Measurements from ENCODE around the gene AP2A1.

AP2A1 gene

DNA sequence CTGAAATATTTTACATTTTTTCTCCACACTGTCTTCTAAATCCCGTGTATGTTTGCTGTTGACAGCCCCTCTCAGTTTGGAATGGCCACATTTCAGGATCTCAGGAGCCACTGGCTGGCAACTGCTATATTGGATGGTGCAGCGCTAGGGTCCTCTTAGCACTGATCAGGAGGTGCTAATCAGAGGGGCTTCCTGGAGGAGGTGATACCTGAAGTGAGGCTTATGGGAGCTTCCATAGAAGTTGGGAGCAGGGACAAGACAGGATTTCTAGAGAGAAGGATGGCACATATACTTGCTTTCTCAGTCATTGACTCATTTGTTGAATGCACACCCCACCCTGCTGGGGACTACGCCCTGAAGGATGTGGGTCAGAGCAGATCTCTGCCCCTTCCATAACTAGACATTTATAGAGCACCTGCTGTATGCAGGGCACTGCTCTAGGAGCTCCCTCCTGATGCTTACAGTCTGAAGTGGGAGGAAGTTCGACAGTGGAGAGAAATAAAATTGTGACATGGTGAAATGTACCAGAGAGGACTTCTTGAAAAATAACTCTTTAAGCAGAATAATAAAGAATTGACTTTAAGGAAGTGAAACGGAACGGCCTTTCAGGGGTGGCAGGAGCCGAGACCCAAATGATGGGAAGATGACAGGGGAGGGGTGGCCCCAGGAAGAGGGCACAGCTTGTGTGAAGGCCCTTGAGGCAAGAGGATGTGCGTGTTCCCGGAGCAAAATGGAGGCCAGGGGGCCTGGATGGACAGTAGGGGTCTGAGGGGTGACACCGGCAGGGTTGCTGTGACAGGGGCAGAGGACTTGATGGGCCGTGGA lies 13.1 kb downstream of the AP2A1 start:
- Histone ChIP-seq H3K4me3 (ENCODE audit: low read depth in 1 of 2, low read length in 2 of 2) (no peak overlapping the region), H3K27me3 (ENCODE audit: low read depth, low read length) (no peaks in the 10 kb centered on the region), H3K27ac (ENCODE audit: low read length) (no peak overlapping the region), H3K9me3 (ENCODE audit: control insufficient read depth in 1 of 2, low read length in 2 of 2) (no peaks in the 10 kb centered on the region), H3K36me3 (ENCODE audit: control insufficient read depth in 1 of 2, insufficient read depth in 2 of 2, low read length in 2 of 2) (peaks cover 13 to 28% of the 10 kb centered on the region in 2 donors), H3K4me1 (ENCODE audit: control insufficient read depth in 1 of 2, insufficient read depth in 2 of 2, low read length in 2 of 2) (no peaks in the 10 kb centered on the region)

- no peak overlapping the region for H3K4me3 ChIP-seq (ENCODE audit: low read depth in 1 of 2, low read length in 2 of 2)
- H3K27ac ChIP-seq (ENCODE audit: low read length) = no peak overlapping the region
- no peaks in the 10 kb centered on the region for H3K27me3 ChIP-seq (ENCODE audit: low read depth, low read length)
- peaks cover 17 to 36% of the 10 kb centered on the region in 2 donors for H3K36me3 ChIP-seq (ENCODE audit: control insufficient read depth in 1 of 2, insufficient read depth in 2 of 2, low read length in 2 of 2)
- no peaks in the 10 kb centered on the region for H3K9me3 ChIP-seq (ENCODE audit: control insufficient read depth in 1 of 2, low read length in 2 of 2)
- no peaks in the 10 kb centered on the region for H3K4me1 ChIP-seq (ENCODE audit: control insufficient read depth in 1 of 2, insufficient read depth in 2 of 2, low read length in 2 of 2)
Measured at GRCh38 chr19:49780861-49781260, 14.1 kb downstream of the AP2A1 start.

DNA sequence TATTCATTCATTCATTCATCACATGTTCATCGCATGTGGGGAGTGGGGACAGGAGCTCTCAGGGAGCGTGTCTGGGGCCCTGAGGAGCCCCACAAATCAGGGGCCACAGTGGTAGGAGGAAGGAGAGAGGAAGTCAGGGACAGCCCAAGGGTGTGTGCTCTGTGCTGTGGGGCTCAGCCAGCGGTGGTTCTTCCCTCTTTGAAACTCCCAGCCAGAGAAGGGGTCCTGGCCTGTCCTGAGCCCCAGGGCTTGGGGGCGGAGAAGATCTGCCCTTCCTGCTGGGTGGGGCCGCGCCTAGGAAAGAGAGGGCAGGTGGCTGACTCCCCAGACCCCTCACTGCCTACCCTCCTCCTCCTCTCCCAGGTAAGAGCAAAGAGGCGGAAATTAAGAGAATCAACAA lies 14.6 kb downstream of the AP2A1 start:
- Histone ChIP-seq H3K9me3 (ENCODE audit: control insufficient read depth in 1 of 2, low read length in 2 of 2) (no peaks in the 10 kb centered on the region), H3K27ac (ENCODE audit: low read length) (no peak overlapping the region), H3K36me3 (ENCODE audit: control insufficient read depth in 1 of 2, insufficient read depth in 2 of 2, low read length in 2 of 2) (peaks cover 17 to 33% of the 10 kb centered on the region in 2 donors), H3K4me3 (ENCODE audit: low read depth in 1 of 2, low read length in 2 of 2) (no peak overlapping the region), H3K4me1 (ENCODE audit: control insufficient read depth in 1 of 2, insufficient read depth in 2 of 2, low read length in 2 of 2) (no peaks in the 10 kb centered on the region), H3K27me3 (ENCODE audit: low read depth, low read length) (no peaks in the 10 kb centered on the region)

DNA sequence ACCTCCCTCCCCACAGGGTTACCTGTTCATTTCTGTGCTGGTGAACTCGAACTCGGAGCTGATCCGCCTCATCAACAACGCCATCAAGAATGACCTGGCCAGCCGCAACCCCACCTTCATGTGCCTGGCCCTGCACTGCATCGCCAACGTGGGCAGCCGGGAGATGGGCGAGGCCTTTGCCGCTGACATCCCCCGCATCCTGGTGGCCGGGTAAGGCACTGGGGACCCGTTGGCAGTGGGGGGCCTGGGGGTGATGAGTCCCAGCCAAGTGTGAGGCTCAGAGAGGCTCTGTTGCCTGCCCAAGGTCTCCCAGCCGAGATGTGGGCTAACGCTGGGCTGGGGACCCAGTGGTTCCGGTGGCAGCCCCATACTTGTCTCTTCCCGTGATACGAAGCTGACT lies 15.7 kb downstream of the AP2A1 start:
- H3K9me3 ChIP-seq (ENCODE audit: control insufficient read depth in 1 of 2, low read length in 2 of 2) = no peaks in the 10 kb centered on the region
- H3K4me3 ChIP-seq (ENCODE audit: low read depth in 1 of 2, low read length in 2 of 2) = no peak overlapping the region
- no peaks in the 10 kb centered on the region for H3K27me3 ChIP-seq (ENCODE audit: low read depth, low read length)
- no peak overlapping the region for H3K27ac ChIP-seq (ENCODE audit: low read length)
- no peaks in the 10 kb centered on the region for H3K4me1 ChIP-seq (ENCODE audit: control insufficient read depth in 1 of 2, insufficient read depth in 2 of 2, low read length in 2 of 2)
- H3K36me3 ChIP-seq (ENCODE audit: control insufficient read depth in 1 of 2, insufficient read depth in 2 of 2, low read length in 2 of 2) = peaks cover 20 to 37% of the 10 kb centered on the region in 2 donors

- H3K4me3 ChIP-seq (ENCODE audit: low read depth in 1 of 2, low read length in 2 of 2) = no peak overlapping the region
- H3K36me3 ChIP-seq (ENCODE audit: control insufficient read depth in 1 of 2, insufficient read depth in 2 of 2, low read length in 2 of 2) = peaks cover 20 to 57% of the 10 kb centered on the region in 2 donors
- no peak overlapping the region for H3K27ac ChIP-seq (ENCODE audit: low read length)
Measured at GRCh38 chr19:49786376-49786820, 19.6 kb downstream of the AP2A1 start.

DNA sequence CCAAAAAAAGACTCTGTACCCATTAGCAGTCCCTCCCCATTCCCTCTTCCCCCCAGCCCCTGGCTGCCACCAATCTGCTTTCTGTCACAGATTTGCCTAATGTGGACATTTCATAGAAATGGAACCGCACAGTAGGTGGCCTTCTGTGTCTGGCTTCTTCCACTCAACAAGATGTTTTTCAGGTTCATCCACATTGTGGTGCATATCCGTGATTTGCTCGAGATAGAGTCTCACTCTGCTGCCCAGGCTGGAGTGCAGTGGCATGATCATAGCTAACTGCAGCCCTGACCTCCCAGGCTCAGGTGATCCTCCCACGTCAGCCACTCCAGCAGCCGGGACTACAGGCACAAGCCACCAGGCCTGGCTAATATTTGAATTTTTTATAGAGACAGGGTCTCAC lies 20.9 kb downstream of the AP2A1 start:
- H3K4me1 ChIP-seq (ENCODE audit: control insufficient read depth in 1 of 2, insufficient read depth in 2 of 2, low read length in 2 of 2) = peaks cover 0 to 7% of the 10 kb centered on the region in 2 donors
- no peak overlapping the region for H3K27ac ChIP-seq (ENCODE audit: low read length)
- no peaks in the 10 kb centered on the region for H3K9me3 ChIP-seq (ENCODE audit: control insufficient read depth in 1 of 2, low read length in 2 of 2)
- H3K4me3 ChIP-seq (ENCODE audit: low read depth in 1 of 2, low read length in 2 of 2) = no peak overlapping the region
- peaks cover 23 to 63% of the 10 kb centered on the region in 2 donors for H3K36me3 ChIP-seq (ENCODE audit: control insufficient read depth in 1 of 2, insufficient read depth in 2 of 2, low read length in 2 of 2)
- H3K27me3 ChIP-seq (ENCODE audit: low read depth, low read length) = no peaks in the 10 kb centered on the region

More at GRCh38 chr19:49786376-49786820, 19.6 kb downstream of the AP2A1 start:
- H3K4me1 ChIP-seq (ENCODE audit: control insufficient read depth in 1 of 2, insufficient read depth in 2 of 2, low read length in 2 of 2) = peaks cover 0 to 6% of the 10 kb centered on the region in 2 donors
- H3K27me3 ChIP-seq (ENCODE audit: low read depth, low read length) = no peaks in the 10 kb centered on the region
- H3K9me3 ChIP-seq (ENCODE audit: control insufficient read depth in 1 of 2, low read length in 2 of 2) = no peaks in the 10 kb centered on the region

DNA sequence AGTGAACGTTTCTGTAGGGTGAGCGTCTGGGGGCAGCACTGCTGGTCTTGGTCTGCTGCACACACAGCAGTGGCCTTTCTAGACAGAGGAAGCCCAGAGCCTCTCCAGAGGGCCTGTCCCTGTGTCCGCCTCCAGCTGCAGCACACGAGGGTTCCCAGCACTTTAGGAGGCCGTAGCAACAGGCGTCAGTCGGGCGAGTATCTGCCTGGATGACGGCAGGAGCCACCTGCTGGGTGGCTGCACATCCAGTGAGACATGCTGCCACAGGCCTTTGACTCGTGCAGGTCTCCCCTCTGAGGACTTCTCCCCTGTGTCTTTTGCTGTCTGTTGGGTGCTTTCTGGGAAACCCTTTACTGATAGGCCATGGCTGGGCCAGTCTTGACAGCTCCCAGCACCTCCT lies 22.1 kb downstream of the AP2A1 start:
- H3K27ac ChIP-seq (ENCODE audit: low read length) = no peak overlapping the region
- no peak overlapping the region for H3K4me3 ChIP-seq (ENCODE audit: low read depth in 1 of 2, low read length in 2 of 2)
- no peaks in the 10 kb centered on the region for H3K27me3 ChIP-seq (ENCODE audit: low read depth, low read length)
- no peaks in the 10 kb centered on the region for H3K9me3 ChIP-seq (ENCODE audit: control insufficient read depth in 1 of 2, low read length in 2 of 2)
- peaks cover 0 to 7% of the 10 kb centered on the region in 2 donors for H3K4me1 ChIP-seq (ENCODE audit: control insufficient read depth in 1 of 2, insufficient read depth in 2 of 2, low read length in 2 of 2)
- H3K36me3 ChIP-seq (ENCODE audit: control insufficient read depth in 1 of 2, insufficient read depth in 2 of 2, low read length in 2 of 2) = peaks cover 22 to 62% of the 10 kb centered on the region in 2 donors

- H3K27me3 ChIP-seq (ENCODE audit: low read depth, low read length) = no peaks in the 10 kb centered on the region
- H3K36me3 ChIP-seq (ENCODE audit: control insufficient read depth in 1 of 2, insufficient read depth in 2 of 2, low read length in 2 of 2) = peaks cover 31 to 68% of the 10 kb centered on the region in 2 donors
- no peak overlapping the region for H3K4me3 ChIP-seq (ENCODE audit: low read depth in 1 of 2, low read length in 2 of 2)
- H3K4me1 ChIP-seq (ENCODE audit: control insufficient read depth in 1 of 2, insufficient read depth in 2 of 2, low read length in 2 of 2) = peaks cover 0 to 7% of the 10 kb centered on the region in 2 donors
- no peaks in the 10 kb centered on the region for H3K9me3 ChIP-seq (ENCODE audit: control insufficient read depth in 1 of 2, low read length in 2 of 2)
- H3K27ac ChIP-seq (ENCODE audit: low read length) = no peak overlapping the region
Measured at GRCh38 chr19:49790866-49791265, 24.1 kb downstream of the AP2A1 start.

- Histone ChIP-seq H3K4me1 (ENCODE audit: control insufficient read depth in 1 of 2, insufficient read depth in 2 of 2, low read length in 2 of 2) (peaks cover 0 to 7% of the 10 kb centered on the region in 2 donors), H3K27me3 (ENCODE audit: low read depth, low read length) (no peaks in the 10 kb centered on the region), H3K27ac (ENCODE audit: low read length) (no peak overlapping the region), H3K4me3 (ENCODE audit: low read depth in 1 of 2, low read length in 2 of 2) (no peak overlapping the region), H3K9me3 (ENCODE audit: control insufficient read depth in 1 of 2, low read length in 2 of 2) (no peaks in the 10 kb centered on the region), H3K36me3 (ENCODE audit: control insufficient read depth in 1 of 2, insufficient read depth in 2 of 2, low read length in 2 of 2) (peaks cover 38 to 75% of the 10 kb centered on the region in 2 donors)
Measured at GRCh38 chr19:49791776-49792445, 25.1 kb downstream of the AP2A1 start.

DNA sequence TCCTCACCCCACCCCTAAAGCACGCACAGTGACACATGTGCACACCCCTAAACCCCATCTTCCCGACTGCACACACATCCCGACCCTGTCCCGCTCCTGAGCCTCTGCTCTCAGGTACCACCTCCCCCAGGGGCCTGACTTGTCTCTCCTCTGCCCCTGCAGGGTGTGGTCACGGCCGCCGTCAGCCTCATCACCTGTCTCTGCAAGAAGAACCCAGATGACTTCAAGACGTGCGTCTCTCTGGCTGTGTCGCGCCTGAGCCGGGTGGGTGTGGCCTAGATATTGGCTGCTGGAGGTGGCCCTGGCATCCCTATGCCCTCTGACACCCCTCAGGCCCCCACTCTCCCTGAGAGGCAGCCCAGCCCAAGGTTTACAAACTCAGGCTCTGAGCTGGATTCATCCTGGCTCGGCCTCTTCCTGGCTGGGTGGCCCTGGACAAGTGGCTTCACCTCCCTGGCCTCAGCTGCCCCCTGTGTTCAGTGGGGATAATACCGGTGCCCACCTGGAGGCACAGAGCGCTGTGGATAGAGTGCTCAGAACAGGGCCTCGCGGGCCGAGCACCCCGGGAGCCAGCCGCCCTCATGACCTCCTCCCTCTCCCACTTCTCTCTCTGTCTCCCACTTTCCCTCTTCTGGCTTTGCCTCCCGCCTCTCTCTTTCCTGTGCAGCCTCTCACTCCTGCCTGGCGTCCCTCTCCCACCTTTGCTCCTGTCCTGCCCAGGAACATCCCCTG lies 26.2 kb downstream of the AP2A1 start:
- no peaks in the 10 kb centered on the region for H3K9me3 ChIP-seq (ENCODE audit: control insufficient read depth in 1 of 2, low read length in 2 of 2)
- peaks cover 0 to 7% of the 10 kb centered on the region in 2 donors for H3K4me1 ChIP-seq (ENCODE audit: control insufficient read depth in 1 of 2, insufficient read depth in 2 of 2, low read length in 2 of 2)
- H3K27ac ChIP-seq (ENCODE audit: low read length) = no peak overlapping the region
- no peaks in the 10 kb centered on the region for H3K27me3 ChIP-seq (ENCODE audit: low read depth, low read length)
- H3K36me3 ChIP-seq (ENCODE audit: control insufficient read depth in 1 of 2, insufficient read depth in 2 of 2, low read length in 2 of 2) = peaks cover 43 to 77% of the 10 kb centered on the region in 2 donors
- H3K4me3 ChIP-seq (ENCODE audit: low read depth in 1 of 2, low read length in 2 of 2) = no peak overlapping the region

DNA sequence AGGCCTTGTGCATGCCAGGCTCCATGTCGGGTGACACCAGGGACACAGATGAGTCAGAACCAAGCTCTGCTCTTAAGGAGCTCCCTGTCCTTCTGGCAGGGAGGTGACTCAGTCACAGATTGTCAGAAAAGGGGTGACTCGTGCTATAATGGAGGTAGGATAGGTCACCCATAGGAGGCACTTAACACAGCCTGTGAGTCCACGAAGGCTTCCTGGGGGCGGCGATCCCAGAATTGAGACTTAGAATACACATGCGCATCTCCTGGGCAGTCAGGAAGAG lies 26.7 kb downstream of the AP2A1 start:
- Histone ChIP-seq H3K4me3 (ENCODE audit: low read depth in 1 of 2, low read length in 2 of 2) (no peak overlapping the region), H3K27me3 (ENCODE audit: low read depth, low read length) (no peaks in the 10 kb centered on the region), H3K36me3 (ENCODE audit: control insufficient read depth in 1 of 2, insufficient read depth in 2 of 2, low read length in 2 of 2) (peaks cover 48 to 77% of the 10 kb centered on the region in 2 donors), H3K9me3 (ENCODE audit: control insufficient read depth in 1 of 2, low read length in 2 of 2) (no peaks in the 10 kb centered on the region), H3K4me1 (ENCODE audit: control insufficient read depth in 1 of 2, insufficient read depth in 2 of 2, low read length in 2 of 2) (peaks cover 0 to 7% of the 10 kb centered on the region in 2 donors), H3K27ac (ENCODE audit: low read length) (no peak overlapping the region)

Measured in muscle layer of duodenum (tissue), 2 donors.